ENCODE data around the gene SLC44A2.

SLC44A2 gene

DNA sequence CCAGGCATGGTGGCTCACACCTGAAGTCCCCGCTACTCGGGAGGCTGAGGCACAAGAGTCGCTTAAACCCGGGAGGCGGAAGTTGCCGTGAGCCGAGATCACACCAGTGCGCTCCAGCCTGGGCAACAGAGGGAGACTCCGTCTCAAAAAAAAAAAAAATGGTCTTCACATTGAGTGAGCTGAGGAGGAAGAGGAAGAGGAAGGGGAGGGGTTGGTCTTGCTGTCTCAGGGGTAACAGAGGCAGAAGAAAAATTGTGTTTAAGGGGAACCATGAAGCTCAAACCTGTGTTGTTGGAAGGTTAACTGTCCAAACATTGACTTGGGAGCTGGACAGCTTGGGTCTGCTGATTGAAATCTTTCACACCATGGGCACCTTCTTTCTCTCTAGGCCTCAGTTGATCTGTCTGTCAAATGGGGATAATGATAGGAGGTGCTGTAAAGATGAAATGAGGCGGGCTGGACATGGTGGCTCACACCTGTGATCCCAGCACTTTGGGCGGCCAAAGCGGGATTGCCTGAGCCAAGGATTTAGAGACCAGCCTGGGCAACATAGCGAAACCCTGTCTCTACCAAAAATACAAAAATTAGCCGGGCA lies 9.8 kb upstream of the SLC44A2 start:
- TF ChIP-seq CTCF (conservative IDR thresholded peaks at IDR 0.05; ENCODE audit: low read depth, low read length): no peak
- H3K4me3 ChIP-seq (ENCODE audit: low read length): no peak overlapping the region
- DNase-seq (ENCODE audit: low read depth): no peak

DNA sequence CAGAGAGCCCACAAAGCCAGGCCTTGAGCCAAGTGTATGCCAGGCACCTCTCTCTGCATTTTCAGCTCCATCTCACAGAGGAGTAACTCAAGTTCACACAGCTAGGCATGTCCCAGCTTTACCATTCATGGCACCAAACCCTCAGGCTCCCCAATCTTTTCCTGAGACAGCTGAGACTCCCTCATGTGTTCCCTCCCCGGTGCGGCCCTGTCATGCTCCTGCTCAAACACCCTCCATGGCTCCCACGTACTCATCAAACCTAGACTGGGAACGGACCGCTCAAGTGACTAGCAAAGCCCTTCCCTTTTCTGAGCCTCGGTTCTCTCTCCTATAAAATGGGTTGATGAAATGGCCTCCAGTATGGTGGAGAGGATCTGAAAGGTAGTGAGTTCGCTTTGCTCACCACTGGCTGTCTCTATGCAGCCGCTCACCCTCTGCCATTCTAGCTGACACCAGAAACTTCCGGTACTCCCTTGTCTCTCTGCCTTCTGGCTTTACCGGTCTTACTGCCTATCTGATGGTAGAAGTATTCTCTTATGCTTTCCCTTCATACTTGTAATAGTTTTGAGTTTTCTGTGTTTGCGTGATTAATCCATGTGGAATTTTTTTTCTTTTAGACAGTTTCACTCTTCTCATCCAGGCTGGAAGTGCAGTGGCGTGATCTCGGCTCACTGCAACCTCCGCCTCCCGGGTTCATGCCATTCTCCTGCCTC lies 7.8 kb upstream of the SLC44A2 start:
- no peak for TF ChIP-seq CTCF (conservative IDR thresholded peaks at IDR 0.05; ENCODE audit: low read depth, low read length)
- H3K4me3 ChIP-seq (ENCODE audit: low read length): no peak overlapping the region

DNA sequence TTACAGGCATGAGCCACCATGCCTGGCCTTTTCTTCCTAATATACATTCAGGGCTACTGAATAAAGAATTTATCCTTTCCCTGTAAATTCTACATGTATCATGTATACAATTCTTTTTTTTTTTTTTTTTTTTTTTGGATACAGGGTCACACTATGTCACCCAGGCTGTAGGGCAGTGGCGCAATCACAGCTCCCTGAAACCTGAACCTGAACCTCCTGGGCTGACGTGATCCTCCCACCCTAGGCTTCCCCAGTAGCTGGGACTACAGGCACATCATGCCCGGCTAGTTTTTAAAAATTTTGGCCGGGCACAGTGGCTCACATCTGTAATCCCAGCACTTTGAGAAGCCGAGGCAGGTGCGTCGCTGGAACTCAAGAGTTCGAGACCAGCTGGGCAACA lies 6.5 kb upstream of the SLC44A2 start:
- no peak for TF ChIP-seq CTCF (conservative IDR thresholded peaks at IDR 0.05; ENCODE audit: low read depth, low read length)
- no peak for DNase-seq (ENCODE audit: low read depth)
- H3K4me3 ChIP-seq (ENCODE audit: low read length): no peak overlapping the region

More for the DNA sequence above, 7.8 kb upstream of the SLC44A2 start:
- DNase-seq (ENCODE audit: low read depth): no peak

GRCh38 chr19:10620786-10621185 lies 4.6 kb upstream of the SLC44A2 start:
- no peak for TF ChIP-seq CTCF (conservative IDR thresholded peaks at IDR 0.05; ENCODE audit: low read depth, low read length)
- H3K4me3 ChIP-seq (ENCODE audit: low read length): no peak overlapping the region
- DNase-seq (ENCODE audit: low read depth): no peak

GRCh38 chr19:10621966-10622365 lies 3.4 kb upstream of the SLC44A2 start:
- no peak for TF ChIP-seq CTCF (conservative IDR thresholded peaks at IDR 0.05; ENCODE audit: low read depth, low read length)
- no peak overlapping the region for H3K4me3 ChIP-seq (ENCODE audit: low read length)
- DNase-seq (ENCODE audit: low read depth): no peak

GRCh38 chr19:10624585-10624984 lies 768 bp upstream of the SLC44A2 start:
- no peak for TF ChIP-seq CTCF (conservative IDR thresholded peaks at IDR 0.05; ENCODE audit: low read depth, low read length)
- DNase-seq (ENCODE audit: low read depth): no peak
- no peak overlapping the region for H3K4me3 ChIP-seq (ENCODE audit: low read length)

GRCh38 chr19:10625762-10626138 lies 397 bp downstream of the SLC44A2 start:
- H3K4me3 ChIP-seq (ENCODE audit: low read length): peak overlapping the region; percentile 64
- TF ChIP-seq CTCF (conservative IDR thresholded peaks at IDR 0.05; ENCODE audit: low read depth, low read length): no peak
- no peak for DNase-seq (ENCODE audit: low read depth)
